Neutrophil (primary cell): ENCODE results near the gene HYI.
"Not testable (repeated sequence)": the region's sequence is repeated elsewhere in the genome, so short reads cannot be mapped to it uniquely, and the experiment has no call there.

Experiments used
- H3K27ac ChIP-seq: fragments of 200-600 bp; sonication (generic); 2 replicates; pipeline ENCODE4 v1.5.1; 2016; ENCODE audit warnings: mild to moderate bottlenecking, moderate library complexity
- H3K27me3 ChIP-seq: fragments of 200-600 bp; sonication (generic); 2 replicates; pipeline ENCODE4 v1.6.0; 2016; ENCODE audit warnings: mild to moderate bottlenecking
- H3K36me3 ChIP-seq: fragments of 200-600 bp; sonication (generic); 2 replicates; pipeline ENCODE4 v1.5.1; 2017
- H3K4me1 ChIP-seq, 2 experiments: fragments of 200-600 bp in 1 of 2; sonication (generic) in 1 of 2; 1 replicate in 1 of 2; 2 replicates in 1 of 2; pipeline versions ENCODE4 v1.5.1 to v1.6.1; 2013 to 2016; ENCODE audit warnings: low read depth in 1 of 2, low read length in 1 of 2, mild to moderate bottlenecking in 1 of 2, moderate library complexity in 1 of 2; ENCODE audit not compliant: control insufficient read depth in 1 of 2, insufficient read depth in 1 of 2
- H3K4me3 ChIP-seq, 2 experiments: fragments of 200-600 bp in 1 of 2; sonication (generic) in 1 of 2; 1 replicate in 1 of 2; 2 replicates in 1 of 2; pipeline ENCODE4 v1.5.1; 2013 to 2016; ENCODE audit warnings: low read depth in 1 of 2, low read length in 1 of 2, mild to moderate bottlenecking in 1 of 2, moderate library complexity in 1 of 2
- H3K9me3 ChIP-seq: fragments of 200-600 bp; sonication (generic); 2 replicates; pipeline ENCODE4 v1.5.1; 2016
- TF ChIP-seq, protein P1 (sequence below): fragments of 200-600 bp; sonication (generic); IDR thresholded peaks from 2 replicates; pipeline ENCODE4 v1.5.1; 2016; ENCODE audit warnings: antibody characterized with exemption

The HYI gene

GRCh38 chr1:43479414-43479813 lies 25.7 kb upstream of the HYI start:
- no peak overlapping the region for H3K4me3 ChIP-seq
- no peaks in the 10 kb centered on the region for H3K9me3 ChIP-seq
- no peaks in the 10 kb centered on the region for H3K27me3 ChIP-seq
- TF ChIP-seq, protein P1, sequence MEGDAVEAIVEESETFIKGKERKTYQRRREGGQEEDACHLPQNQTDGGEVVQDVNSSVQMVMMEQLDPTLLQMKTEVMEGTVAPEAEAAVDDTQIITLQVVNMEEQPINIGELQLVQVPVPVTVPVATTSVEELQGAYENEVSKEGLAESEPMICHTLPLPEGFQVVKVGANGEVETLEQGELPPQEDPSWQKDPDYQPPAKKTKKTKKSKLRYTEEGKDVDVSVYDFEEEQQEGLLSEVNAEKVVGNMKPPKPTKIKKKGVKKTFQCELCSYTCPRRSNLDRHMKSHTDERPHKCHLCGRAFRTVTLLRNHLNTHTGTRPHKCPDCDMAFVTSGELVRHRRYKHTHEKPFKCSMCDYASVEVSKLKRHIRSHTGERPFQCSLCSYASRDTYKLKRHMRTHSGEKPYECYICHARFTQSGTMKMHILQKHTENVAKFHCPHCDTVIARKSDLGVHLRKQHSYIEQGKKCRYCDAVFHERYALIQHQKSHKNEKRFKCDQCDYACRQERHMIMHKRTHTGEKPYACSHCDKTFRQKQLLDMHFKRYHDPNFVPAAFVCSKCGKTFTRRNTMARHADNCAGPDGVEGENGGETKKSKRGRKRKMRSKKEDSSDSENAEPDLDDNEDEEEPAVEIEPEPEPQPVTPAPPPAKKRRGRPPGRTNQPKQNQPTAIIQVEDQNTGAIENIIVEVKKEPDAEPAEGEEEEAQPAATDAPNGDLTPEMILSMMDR: no peak
- no peaks in the 10 kb centered on the region for H3K4me1 ChIP-seq
- no peak overlapping the region for H3K27ac ChIP-seq
- no peaks in the 10 kb centered on the region for H3K36me3 ChIP-seq

DNA sequence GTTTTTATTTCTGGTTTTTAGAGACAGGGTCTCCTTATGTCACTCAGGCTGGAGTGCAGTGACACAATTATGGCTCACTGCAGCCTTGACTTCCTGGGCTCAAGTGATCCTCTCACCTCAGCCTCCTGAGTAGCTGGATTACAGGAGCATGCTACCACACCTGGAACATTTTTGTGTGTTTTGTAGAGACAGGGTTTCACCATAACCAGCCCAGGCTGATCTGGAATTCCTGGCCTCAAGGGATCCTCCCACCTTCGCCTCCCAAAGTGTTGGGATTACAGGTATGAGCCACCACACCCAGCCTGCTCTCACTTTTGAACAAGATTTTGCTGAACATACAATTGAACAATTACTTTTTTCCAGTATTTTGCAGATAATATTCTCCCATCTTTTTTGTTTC lies 24.0 kb upstream of the HYI start:
- Histone ChIP-seq H3K27me3 (no peaks in the 10 kb centered on the region), H3K36me3 (no peaks in the 10 kb centered on the region), H3K4me1 (no peaks in the 10 kb centered on the region), H3K27ac (no peak overlapping the region), H3K9me3 (no peaks in the 10 kb centered on the region), H3K4me3 (no peak overlapping the region)
- TF ChIP-seq, protein P1: no peak

- not testable (repeated sequence) for H3K4me1 ChIP-seq, H3K27ac ChIP-seq, H3K36me3 ChIP-seq, H3K27me3 ChIP-seq, H3K9me3 ChIP-seq, H3K4me3 ChIP-seq
Measured at GRCh38 chr1:43475611-43476401, 22.1 kb upstream of the HYI start.

- Histone ChIP-seq H3K27me3 (no peaks in the 10 kb centered on the region), H3K9me3 (no peaks in the 10 kb centered on the region), H3K4me3 (no peak overlapping the region), H3K27ac (no peak overlapping the region), H3K36me3 (no peaks in the 10 kb centered on the region), H3K4me1 (no peaks in the 10 kb centered on the region)
- TF ChIP-seq, protein P1: no peak
Measured at GRCh38 chr1:43473463-43473862, 19.7 kb upstream of the HYI start.

GRCh38 chr1:43472463-43473151 lies 18.9 kb upstream of the HYI start:
- H3K27me3 ChIP-seq, H3K4me1 ChIP-seq, H3K36me3 ChIP-seq, H3K27ac ChIP-seq, H3K4me3 ChIP-seq, H3K9me3 ChIP-seq: not testable (repeated sequence)

GRCh38 chr1:43472087-43472462 lies 18.3 kb upstream of the HYI start:
- no peak overlapping the region for H3K4me3 ChIP-seq

More at GRCh38 chr1:43472087-43472462, 18.3 kb upstream of the HYI start:
- no peaks in the 10 kb centered on the region for H3K36me3 ChIP-seq
- H3K4me1 ChIP-seq: no peaks in the 10 kb centered on the region
- no peaks in the 10 kb centered on the region for H3K27me3 ChIP-seq
- no peak overlapping the region for H3K27ac ChIP-seq
- TF ChIP-seq, protein P1: no peak
- H3K9me3 ChIP-seq: no peaks in the 10 kb centered on the region
